ENCODE data around the gene LHFPL6.

The LHFPL6 gene

DNA sequence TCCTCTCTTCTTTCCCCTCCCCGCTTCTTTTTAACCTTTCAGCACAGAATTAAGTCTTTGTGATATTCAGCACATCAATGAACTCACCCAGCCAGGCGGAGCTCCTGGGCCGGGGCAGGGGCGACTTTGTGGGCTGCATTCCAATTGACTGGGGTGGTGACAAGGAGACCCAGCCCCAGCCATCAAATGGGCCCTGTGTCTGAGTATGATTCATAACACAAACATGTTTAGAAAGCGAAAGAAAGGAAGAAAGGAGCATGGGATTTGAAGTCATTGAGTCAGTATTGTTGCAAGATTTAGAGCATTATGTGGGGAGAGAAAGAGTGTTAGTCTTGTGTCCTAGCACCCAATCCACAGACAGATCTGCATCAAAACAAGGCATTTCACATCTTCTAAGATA is 185.3 kb downstream of the LHFPL6 start:
- Histone ChIP-seq H3K79me2 (ENCODE audit: insufficient read depth, low read length) (no peaks in the 10 kb centered on the region), H3K9me2 (ENCODE audit: low read depth, low read length) (no peaks in the 10 kb centered on the region), H3F3A (ENCODE audit: insufficient read depth, low read length) (no peaks in the 10 kb centered on the region), H3K4me3 (ENCODE audit: low read depth, low read length, poor library complexity, severe bottlenecking) (no peak overlapping the region), H3K27ac (ENCODE audit: low read depth, low read length, poor library complexity, severe bottlenecking) (no peak overlapping the region), H3K4me1 (ENCODE audit: insufficient read depth, low read length, severe bottlenecking) (no peaks in the 10 kb centered on the region), H4K20me1 (ENCODE audit: insufficient read depth, low read length) (no peaks in the 10 kb centered on the region), H3K36me3 (ENCODE audit: insufficient read depth, low read length) (no peaks in the 10 kb centered on the region), H3K4me2 (ENCODE audit: low read length) (no peak overlapping the region), H3K9ac (ENCODE audit: low read length) (no peak overlapping the region), H3K27me3 (ENCODE audit: insufficient read depth, low read length) (no peaks in the 10 kb centered on the region), H3K9me3 (ENCODE audit: low read length) (no peaks in the 10 kb centered on the region), H2AFZ (ENCODE audit: low read length) (no peak overlapping the region)
- TF ChIP-seq, protein P1, sequence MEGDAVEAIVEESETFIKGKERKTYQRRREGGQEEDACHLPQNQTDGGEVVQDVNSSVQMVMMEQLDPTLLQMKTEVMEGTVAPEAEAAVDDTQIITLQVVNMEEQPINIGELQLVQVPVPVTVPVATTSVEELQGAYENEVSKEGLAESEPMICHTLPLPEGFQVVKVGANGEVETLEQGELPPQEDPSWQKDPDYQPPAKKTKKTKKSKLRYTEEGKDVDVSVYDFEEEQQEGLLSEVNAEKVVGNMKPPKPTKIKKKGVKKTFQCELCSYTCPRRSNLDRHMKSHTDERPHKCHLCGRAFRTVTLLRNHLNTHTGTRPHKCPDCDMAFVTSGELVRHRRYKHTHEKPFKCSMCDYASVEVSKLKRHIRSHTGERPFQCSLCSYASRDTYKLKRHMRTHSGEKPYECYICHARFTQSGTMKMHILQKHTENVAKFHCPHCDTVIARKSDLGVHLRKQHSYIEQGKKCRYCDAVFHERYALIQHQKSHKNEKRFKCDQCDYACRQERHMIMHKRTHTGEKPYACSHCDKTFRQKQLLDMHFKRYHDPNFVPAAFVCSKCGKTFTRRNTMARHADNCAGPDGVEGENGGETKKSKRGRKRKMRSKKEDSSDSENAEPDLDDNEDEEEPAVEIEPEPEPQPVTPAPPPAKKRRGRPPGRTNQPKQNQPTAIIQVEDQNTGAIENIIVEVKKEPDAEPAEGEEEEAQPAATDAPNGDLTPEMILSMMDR (IDR thresholded peaks at IDR 0.05; ENCODE audit: low read length) = no peak
- TF ChIP-seq EZH2 (IDR thresholded peaks at IDR 0.05; ENCODE audit: borderline replicate concordance, low read length) = no peak

DNA sequence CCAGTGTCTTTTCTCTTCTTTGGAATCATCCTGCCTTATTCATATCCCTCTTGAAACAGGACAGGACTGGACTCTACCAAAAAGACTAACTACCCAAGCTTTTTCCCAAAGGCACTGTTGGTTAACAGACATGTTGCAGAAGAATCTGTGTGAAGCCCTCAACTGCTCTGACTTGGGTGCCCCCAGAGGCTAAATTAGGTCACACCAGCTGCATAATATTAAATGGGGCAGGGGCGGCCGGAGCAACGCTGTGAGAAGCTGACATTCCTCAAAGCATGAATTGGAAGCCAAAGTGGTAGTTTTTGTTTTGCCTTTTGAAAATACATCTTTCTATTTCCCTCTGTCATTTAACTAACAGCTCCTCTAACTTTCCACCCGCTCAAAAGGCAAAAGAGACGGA is 185.9 kb downstream of the LHFPL6 start:
- TF ChIP-seq EZH2 (IDR thresholded peaks at IDR 0.05; ENCODE audit: borderline replicate concordance, low read length) = no peak
- TF ChIP-seq, protein P1 (IDR thresholded peaks at IDR 0.05; ENCODE audit: low read length) = peak; percentile 41; the same call in 1 of the 2 replicates
- Histone ChIP-seq H3K9me3 (ENCODE audit: low read length) (no peaks in the 10 kb centered on the region), H3K27ac (ENCODE audit: low read depth, low read length, poor library complexity, severe bottlenecking) (no peak overlapping the region)

DNA sequence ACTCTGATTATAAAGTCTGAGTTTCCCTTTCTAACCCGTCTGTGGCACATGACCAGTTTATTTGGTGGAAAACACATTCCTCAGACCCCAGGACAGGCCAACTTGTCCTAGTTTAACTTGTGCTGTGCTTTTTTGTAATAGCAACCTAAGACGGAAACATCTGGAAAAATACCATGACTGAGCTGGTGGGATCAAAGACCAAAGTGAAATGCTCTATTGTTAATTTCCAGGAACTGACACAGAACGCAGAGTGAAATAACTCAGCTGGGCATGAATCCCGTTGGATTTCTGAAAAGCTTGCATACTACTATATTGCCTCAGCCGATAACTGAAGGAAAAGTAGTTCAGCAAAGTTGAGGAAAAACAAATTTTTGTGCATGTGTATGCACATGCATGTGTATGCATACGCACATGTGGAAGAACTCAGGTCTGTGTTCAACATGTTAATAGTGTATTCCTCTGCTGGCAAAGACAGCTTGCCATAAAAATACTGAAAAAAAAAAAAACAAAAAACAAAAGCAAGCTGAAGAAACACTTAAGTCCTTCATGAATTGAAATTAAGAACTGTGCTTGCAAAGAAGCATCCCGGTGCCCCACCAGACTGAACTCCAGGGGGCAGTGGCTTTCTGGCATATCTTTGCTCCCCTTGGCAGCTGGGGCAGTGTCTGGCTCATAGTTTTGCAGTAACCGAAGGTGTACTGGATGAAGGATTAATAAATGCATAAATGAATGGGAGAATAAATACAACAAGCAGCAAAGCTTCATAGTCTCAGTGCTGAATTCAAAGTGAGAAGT is 187.8 kb downstream of the LHFPL6 start:
- Histone ChIP-seq H3K9me2 (ENCODE audit: low read depth, low read length) (no peaks in the 10 kb centered on the region), H3K4me2 (ENCODE audit: low read length) (no peak overlapping the region), H3K27me3 (ENCODE audit: insufficient read depth, low read length) (no peaks in the 10 kb centered on the region), H2AFZ (ENCODE audit: low read length) (no peak overlapping the region), H3K9ac (ENCODE audit: low read length) (no peak overlapping the region), H3K27ac (ENCODE audit: low read depth, low read length, poor library complexity, severe bottlenecking) (no peak overlapping the region), H3K4me3 (ENCODE audit: low read depth, low read length, poor library complexity, severe bottlenecking) (no peak overlapping the region), H3K9me3 (ENCODE audit: low read length) (no peaks in the 10 kb centered on the region), H3K4me1 (ENCODE audit: insufficient read depth, low read length, severe bottlenecking) (no peaks in the 10 kb centered on the region), H3K79me2 (ENCODE audit: insufficient read depth, low read length) (no peaks in the 10 kb centered on the region), H3F3A (ENCODE audit: insufficient read depth, low read length) (no peaks in the 10 kb centered on the region), H3K36me3 (ENCODE audit: insufficient read depth, low read length) (no peaks in the 10 kb centered on the region), H4K20me1 (ENCODE audit: insufficient read depth, low read length) (no peaks in the 10 kb centered on the region)
- TF ChIP-seq, protein P1 (IDR thresholded peaks at IDR 0.05; ENCODE audit: low read length) = peak; percentile 53
- no peak for TF ChIP-seq EZH2 (IDR thresholded peaks at IDR 0.05; ENCODE audit: borderline replicate concordance, low read length)

More for the DNA sequence above, 185.9 kb downstream of the LHFPL6 start:
- H2AFZ ChIP-seq (ENCODE audit: low read length) = no peak overlapping the region
- H3K36me3 ChIP-seq (ENCODE audit: insufficient read depth, low read length) = no peaks in the 10 kb centered on the region
- H3K9ac ChIP-seq (ENCODE audit: low read length) = no peak overlapping the region
- H3K4me1 ChIP-seq (ENCODE audit: insufficient read depth, low read length, severe bottlenecking) = no peaks in the 10 kb centered on the region
- H3K27me3 ChIP-seq (ENCODE audit: insufficient read depth, low read length) = no peaks in the 10 kb centered on the region
- H3F3A ChIP-seq (ENCODE audit: insufficient read depth, low read length) = no peaks in the 10 kb centered on the region
- H3K4me2 ChIP-seq (ENCODE audit: low read length) = no peak overlapping the region
- no peaks in the 10 kb centered on the region for H3K9me2 ChIP-seq (ENCODE audit: low read depth, low read length)
- no peaks in the 10 kb centered on the region for H4K20me1 ChIP-seq (ENCODE audit: insufficient read depth, low read length)
- H3K79me2 ChIP-seq (ENCODE audit: insufficient read depth, low read length) = no peaks in the 10 kb centered on the region
- H3K4me3 ChIP-seq (ENCODE audit: low read depth, low read length, poor library complexity, severe bottlenecking) = no peak overlapping the region

All from OCI-LY1 (cell line).